SW 1271 (cell line): ENCODE measurements around the gene CD151.

ENCODE experiments used
- DNase-seq, 2 experiments: peaks; one replicate each; lab custom pipeline; 2025; lab: John Stamatoyannopoulos, UW

The CD151 gene

GRCh38 chr11:858053-858761 is 25.5 kb downstream of the CD151 start:
- DNase-seq: no peak

DNA sequence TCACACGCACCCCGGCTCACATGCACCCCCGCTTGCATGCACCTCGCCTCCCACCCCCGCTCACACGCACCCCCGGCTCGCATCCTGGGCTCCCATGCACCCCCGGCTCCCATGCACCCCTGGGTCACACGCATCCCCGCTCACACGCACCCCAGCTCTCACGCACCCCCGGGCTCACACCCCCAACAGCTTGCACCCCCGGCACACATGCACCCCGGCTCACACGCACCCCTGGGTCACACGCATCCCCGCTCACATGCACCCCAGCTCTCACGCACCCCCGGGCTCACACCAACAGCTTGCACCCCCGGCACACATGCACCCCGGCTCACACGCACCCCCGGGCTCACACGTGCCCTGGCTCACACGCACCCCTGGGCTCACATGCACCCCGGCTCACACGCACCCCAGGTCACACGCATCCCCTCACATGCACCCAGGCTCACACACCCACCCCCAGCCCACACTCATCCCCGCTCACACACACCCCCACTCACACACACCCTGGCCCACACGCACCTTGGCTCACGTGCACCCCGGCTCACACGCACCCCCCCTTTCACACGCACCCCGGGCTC is 26.1 kb downstream of the CD151 start:
- no peak for DNase-seq

DNA sequence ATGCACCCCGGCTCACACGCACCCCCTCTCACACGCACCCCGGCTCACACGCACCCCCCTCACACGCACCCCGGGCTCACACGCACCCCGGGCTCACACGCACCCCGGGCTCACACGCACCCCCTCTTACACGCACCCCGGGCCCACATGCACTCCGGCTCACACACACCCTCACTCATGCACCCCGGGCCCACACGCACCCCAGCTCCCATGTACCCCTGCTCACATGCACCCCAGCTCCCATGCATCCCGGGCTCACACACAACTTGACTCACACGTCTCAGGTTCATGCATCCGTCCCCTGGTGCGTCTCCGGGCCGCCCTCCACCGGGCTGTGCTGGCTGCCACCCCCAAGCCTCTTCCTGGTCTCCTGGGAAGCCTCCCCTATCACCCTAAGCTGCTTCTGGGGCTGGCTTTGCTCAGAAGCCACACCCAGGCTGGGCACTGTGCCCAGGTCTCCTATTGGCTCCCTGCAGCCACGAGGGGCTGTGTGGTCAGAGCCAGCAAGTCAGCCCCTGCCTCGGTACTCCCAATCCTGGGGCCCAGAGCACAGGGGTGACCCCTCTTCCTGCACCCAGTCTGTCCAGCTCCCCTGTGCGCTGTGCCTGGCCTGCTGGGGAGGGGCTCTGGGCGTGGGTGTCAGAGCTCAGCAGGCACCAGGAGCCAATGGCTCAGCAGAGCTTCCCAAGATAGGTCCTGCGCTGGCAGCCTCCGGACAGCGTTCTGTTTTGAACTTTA is 26.8 kb downstream of the CD151 start:
- no peak for DNase-seq

DNA sequence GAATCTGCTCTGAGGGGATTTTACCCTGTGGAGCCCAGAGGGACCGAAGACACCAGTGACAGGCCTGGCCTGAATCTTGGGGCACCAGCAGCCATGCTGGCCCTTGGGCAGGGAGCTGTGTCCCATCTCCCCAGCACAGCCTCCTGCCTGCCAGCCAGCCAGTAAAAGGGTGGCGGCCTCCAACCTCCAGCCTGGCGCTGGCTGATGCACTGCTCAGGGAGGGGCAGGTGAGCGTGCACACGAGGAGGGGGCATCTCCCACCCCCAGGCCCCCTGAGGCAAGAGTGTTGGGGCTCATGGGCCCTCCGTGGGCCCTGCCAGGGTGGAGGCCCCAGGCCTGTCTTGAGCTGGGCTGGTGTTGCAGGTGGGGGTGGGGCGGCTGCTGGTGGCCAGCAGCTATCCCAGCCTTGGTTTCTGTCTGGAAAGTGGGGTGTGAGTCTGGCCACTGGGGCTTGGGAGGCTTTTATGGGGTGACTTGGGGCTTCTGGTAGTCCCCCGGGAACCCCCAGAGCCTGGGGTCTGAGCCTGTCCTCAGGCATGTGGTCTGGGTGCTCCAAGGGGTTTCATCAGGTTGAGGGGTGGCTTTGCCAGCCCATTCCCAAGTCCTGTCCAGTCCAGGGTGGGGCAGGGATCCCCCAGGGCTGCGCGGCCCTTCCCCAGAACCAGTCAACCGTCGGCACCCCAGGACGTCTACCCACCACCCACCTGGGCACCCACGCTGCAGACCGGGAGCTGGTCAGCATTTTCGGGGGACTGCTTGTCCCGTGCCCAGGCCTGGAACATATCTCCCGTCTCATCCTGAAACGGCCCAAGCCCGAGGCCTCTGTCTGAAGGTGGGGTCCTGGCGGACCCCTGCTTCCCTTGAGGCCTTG is 27.7 kb downstream of the CD151 start:
- DNase-seq: no peak

DNA sequence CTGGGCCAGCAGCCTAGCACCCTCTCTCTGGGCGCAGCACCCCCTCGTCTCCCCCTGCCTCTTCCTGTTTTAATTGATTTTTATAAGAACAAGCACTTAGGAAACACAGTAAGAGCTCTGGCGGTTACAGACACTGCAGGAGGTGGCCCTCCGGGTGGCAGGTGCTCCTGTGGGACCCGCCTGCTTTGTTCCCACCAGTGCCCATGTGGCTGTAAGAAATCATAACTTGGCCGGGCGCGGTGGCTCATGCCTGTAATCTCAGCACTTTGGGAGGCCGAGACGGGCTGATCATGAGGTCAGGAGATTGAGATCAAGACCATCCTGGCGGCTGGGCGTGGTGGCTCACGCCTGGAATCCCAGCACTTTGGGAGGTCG is 28.3 kb downstream of the CD151 start:
- DNase-seq: no peak

GRCh38 chr11:862081-862661 is 29.4 kb downstream of the CD151 start:
- no peak for DNase-seq

DNA sequence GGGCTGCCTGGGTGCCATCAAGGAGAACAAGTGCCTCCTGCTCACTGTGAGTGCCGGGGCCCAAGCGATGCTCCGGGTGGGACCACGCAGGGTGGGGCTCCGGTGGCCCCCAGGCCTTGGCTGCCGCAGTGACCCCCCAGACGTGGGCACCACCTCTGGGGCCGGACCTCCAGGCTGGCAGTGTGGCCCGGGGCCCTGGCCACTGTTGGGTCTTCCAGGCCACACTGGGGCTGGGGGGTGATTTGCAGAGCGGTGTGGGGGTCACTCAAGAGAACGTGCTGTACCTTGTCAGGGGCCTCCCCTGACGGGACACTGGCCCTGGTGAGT is 29.9 kb downstream of the CD151 start:
- DNase-seq: no peak

GRCh38 chr11:863023-863909 is 30.5 kb downstream of the CD151 start:
- DNase-seq: no peak

- no peak for DNase-seq
Measured at GRCh38 chr11:863910-864827, 31.4 kb downstream of the CD151 start.

DNA sequence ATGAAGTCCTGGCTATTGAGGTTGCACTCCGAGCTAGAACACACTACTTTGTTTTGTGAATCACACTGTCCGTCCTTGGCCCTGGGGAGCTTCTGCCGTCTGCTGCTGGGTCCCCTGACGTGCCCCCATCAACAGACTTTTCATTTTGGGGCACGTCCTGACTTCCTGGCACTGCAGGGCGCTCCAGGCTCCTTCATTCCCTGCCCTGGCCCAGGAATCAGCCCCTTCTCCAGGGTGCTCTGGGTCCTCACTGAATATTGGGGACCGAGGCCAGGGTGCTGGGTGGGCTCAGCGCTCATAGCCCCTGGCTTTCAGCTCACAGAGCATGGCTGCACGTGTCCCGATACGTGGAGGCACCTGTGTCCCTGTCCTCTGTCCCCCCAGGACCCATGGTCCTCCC is 32.1 kb downstream of the CD151 start:
- no peak for DNase-seq

DNA sequence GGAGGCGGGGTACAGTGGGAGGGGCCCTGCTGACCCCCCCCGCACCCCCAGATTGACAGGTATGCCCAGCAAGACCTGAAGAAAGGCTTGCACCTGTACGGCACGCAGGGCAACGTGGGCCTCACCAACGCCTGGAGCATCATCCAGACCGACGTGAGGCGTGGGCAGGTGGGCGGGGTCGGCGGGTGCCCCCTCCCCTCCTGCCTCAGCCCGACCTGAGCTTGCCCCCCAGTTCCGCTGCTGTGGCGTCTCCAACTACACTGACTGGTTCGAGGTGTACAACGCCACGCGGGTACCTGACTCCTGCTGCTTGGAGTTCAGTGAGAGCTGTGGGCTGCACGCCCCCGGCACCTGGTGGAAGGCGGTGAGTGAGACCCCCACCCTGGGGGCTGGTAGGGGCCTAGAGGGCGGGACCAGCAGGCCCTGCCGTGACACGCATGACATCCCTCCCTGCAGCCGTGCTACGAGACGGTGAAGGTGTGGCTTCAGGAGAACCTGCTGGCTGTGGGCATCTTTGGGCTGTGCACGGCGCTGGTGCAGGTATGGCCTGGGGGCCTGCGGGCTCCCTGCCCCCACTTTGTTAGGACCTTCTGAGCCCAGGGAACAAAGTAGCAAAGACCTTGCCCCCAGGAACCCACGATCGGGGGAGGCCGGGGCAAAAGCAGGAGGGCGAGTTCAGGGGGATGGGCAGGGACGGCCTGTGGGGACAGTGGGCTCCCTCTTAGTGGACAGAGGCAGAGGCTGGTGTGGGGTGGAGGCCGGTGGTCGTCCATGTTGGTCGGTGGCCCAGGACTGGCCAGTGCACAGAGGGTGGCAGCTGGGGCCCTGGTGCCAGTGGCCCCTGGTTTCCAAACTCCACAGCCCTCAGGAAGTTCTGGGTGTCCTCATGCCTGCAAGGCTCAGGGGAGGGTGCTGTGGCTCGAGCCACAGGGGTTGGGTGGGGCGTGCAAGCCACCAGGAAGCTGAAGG is 33.0 kb downstream of the CD151 start:
- no peak for DNase-seq

DNA sequence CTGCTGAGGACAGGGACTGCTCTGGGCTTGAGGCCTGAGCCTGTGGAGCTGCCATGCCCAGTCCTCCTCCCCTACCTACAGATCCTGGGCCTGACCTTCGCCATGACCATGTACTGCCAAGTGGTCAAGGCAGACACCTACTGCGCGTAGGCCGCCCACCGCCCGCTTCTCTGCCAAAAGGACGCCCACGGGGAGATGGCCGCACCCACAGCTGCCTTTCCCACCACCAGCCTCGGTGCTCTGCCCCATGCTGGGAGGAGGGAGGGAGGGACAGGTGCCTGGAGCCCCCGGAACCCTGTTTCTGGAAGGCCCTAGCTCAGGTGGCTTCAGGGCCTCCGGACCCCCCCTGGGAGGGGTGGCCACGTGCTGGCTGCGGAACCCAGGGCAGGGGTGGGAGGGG is 33.7 kb downstream of the CD151 start:
- no peak for DNase-seq

DNA sequence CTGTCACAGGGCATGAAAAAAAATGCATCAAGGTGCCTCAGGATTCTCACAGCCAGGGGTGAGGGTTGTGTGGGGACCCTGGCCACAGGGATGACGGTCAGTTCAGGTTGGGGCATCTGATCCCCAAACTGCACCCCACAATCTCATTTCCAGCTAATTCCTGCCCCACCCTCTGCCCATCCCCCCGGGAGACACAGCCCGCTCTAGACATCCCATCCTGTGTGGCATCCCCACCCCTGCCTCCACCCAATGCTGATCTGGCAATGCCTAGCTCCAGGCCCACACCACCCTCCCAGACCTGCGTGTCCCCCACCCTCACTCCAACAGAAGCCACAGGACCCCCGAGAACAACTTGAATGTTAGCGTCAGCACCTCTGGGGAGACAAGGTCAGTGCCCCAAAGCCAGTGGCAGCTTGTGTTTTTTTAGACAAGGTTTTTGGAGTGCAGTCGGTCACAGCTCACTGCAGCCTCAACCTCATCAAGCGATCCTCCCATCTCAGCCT is 35.2 kb downstream of the CD151 start:
- DNase-seq: no peak

DNA sequence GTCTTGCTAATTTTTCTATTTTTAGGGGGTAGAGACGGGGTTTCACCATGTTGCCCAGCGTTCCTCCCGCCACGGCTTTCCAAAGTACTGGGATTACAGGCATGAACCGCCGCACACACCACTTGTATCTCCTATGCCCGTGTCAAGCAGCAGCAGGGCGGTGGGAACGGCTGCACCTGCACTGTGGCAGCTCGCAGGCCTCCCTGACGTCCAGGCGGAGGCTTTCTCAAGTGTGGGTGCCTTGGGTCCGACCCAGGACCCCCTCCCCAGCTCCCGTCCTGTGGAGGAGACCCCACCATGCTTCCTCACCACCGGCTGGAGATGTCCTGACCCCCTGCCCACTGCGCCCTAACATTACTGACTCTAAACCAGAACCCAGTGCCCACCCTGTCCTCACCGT is 35.6 kb downstream of the CD151 start:
- no peak for DNase-seq

DNA sequence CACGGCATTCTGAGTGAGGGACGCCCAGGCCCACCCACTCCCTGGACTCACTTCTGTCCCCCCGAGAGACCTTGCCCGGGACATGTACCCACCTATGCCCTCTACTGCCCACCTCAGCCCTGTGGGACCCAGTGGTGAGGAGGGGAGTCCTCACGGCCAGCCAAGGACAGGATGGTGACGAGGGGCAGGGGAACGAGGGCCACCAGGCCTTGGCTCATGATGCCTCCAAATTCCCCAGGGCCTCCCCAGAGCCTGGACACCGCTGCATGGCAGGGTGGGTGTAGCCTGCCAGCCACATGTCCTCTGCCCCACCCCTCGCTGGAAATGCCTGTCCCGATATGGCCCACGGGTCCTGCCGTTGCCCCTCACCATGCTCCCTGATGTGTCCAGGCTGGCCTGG is 36.0 kb downstream of the CD151 start:
- DNase-seq: no peak

GRCh38 chr11:869399-870126 is 36.8 kb downstream of the CD151 start:
- DNase-seq: no peak

DNA sequence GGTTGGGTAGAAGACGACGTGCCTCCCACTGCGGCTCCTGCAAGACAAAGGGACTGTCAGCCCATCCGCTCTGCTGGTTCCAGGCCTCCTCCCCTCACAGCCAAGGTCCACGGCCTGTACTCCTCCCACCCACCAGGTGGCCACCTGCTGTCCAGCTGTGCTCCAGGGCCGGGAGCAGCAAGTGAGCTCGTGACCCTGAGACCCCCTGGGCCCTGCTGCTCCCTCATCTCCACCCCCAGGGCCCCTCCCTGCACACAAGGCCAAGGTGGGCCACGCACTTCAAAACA is 37.3 kb downstream of the CD151 start:
- DNase-seq: peak in 1 of 2 experiments; percentile 14

- no peak for DNase-seq
Measured at GRCh38 chr11:870418-870817, 37.7 kb downstream of the CD151 start.
